Panc1 (cell line): ENCODE measurements around the gene PRKCZ. TPM values are rescaled to one million over a fixed set of nuclear protein-coding genes. Genes with fewer than 3 reads are reported as not detected.

ENCODE experiments used
- ATAC-seq: fragments of 200-7000 bp; cut with Tn5 transposase; 2 replicates; pipeline ENCODE4 v1.9.1; 2020; ENCODE audit warnings: mild to moderate bottlenecking, moderate library complexity
- BruUV-seq: library from RNA; stranded (reverse); fragments of 400-500 nt; replicated peaks from 2 replicates; lab custom pipeline; 2021; lab: Mats Ljungman, UMichigan
- CTCF ChIA-PET: fragments of 300-600 bp; sonication (Branson Sonifier 250); formaldehyde crosslinking; loops from one replicate; lab custom pipeline; 2022; ENCODE audit warnings: antibody characterized with exemption; lab: Charles Lee
- POLR2A ChIA-PET: fragments of 300-600 bp; sonication (Branson Sonifier 250); formaldehyde crosslinking; loops from one replicate; lab custom pipeline; 2022; ENCODE audit warnings: antibody characterized with exemption; lab: Charles Lee
- DNase-seq: peaks from one replicate; pipeline ENCODE4 v3.0.0-alpha.2; 2010; ENCODE audit warnings: low read depth, low spot score
- H3K27ac ChIP-seq: 2 replicates; pipeline ENCODE4 v1.5.1; 2011; ENCODE audit warnings: mild to moderate bottlenecking, low read length, inconsistent platforms
- H3K27me3 ChIP-seq: fragments of 200-500 bp; sonication (Bioruptor generic); 2 replicates; pipeline ENCODE4 v1.6.0; 2014; ENCODE audit warnings: low read length, inconsistent platforms; ENCODE audit not compliant: control insufficient read depth, insufficient read depth
- H3K36me3 ChIP-seq: fragments of 200-500 bp; sonication (Bioruptor generic); 2 replicates; pipeline ENCODE4 v1.5.1; 2014; ENCODE audit warnings: inconsistent platforms, mild to moderate bottlenecking, low read length, moderate library complexity; ENCODE audit not compliant: control insufficient read depth, insufficient read depth
- H3K4me1 ChIP-seq: 2 replicates; pipeline ENCODE4 v1.5.1; 2011; ENCODE audit warnings: inconsistent platforms, mild to moderate bottlenecking, low read length, moderate library complexity; ENCODE audit not compliant: control insufficient read depth, insufficient read depth
- H3K4me3 ChIP-seq, 2 experiments: 2 replicates each; pipeline ENCODE4 v1.5.1; 2011 to 2012; ENCODE audit warnings: low read depth in 2 of 2, low read length in 2 of 2, mild to moderate bottlenecking in 2 of 2, inconsistent platforms in 1 of 2, moderate library complexity in 1 of 2
- H3K9me3 ChIP-seq: fragments of 200-500 bp; sonication (Bioruptor generic); 2 replicates; pipeline ENCODE4 v1.5.1; 2014; ENCODE audit warnings: low read depth, mild to moderate bottlenecking, inconsistent platforms, low read length, moderate library complexity; ENCODE audit not compliant: control insufficient read depth, insufficient read depth
- CTCF ChIP-seq: fragments of 450-650 bp; IDR thresholded peaks from 2 replicates; pipeline ENCODE4 v1.5.1; 2017; ENCODE audit warnings: mild to moderate bottlenecking
- POLR2AphosphoS5 ChIP-seq: IDR thresholded peaks from 2 replicates; pipeline ENCODE4 v1.6.1; 2012; ENCODE audit warnings: mild to moderate bottlenecking, low read depth, low read length, moderate library complexity
- SIN3A ChIP-seq: IDR thresholded peaks from 2 replicates; pipeline ENCODE4 v1.6.1; 2012; ENCODE audit warnings: low read depth, mild to moderate bottlenecking, low read length, moderate library complexity, borderline replicate concordance; ENCODE audit not compliant: insufficient read depth
- TCF7L2 ChIP-seq: IDR thresholded peaks from 2 replicates; pipeline ENCODE4 v1.6.1; 2011; ENCODE audit warnings: mild to moderate bottlenecking, low read depth, low read length, inconsistent platforms
- in situ Hi-C: cut with HindIII; loops from 2 replicates; pipeline ENCODE4 v1.10.0; 2016; ENCODE audit warnings: low sequenced_read_pairs, low pct_unique_long_range_greater_than_20kb
- intact Hi-C: fragments of 100-400 bp; cut with micrococcal nuclease; formaldehyde crosslinking; loops from one replicate; pipeline ENCODE4 v1.10.0; 2022; ENCODE audit not compliant: unreplicated experiment
- total RNA-seq: library from RNA; stranded (reverse); gene quantifications from one replicate; pipeline ENCODE4 v1.2.1, GENCODE V29; 2021; ENCODE audit not compliant: unreplicated experiment
- TF ChIP-seq, protein P1 (sequence below), 2 experiments: IDR thresholded peaks; 2 replicates each; pipeline ENCODE4 v1.6.1; 2011 to 2012; ENCODE audit warnings: low read depth in 2 of 2, control low read depth in 1 of 2, low read length in 1 of 2, mild to moderate bottlenecking in 1 of 2, moderate library complexity in 1 of 2; ENCODE audit not compliant: insufficient read depth in 1 of 2

Gene PRKCZ
- total RNA-seq, 1 experiment from 2014 or later, result 26.7 TPM

GRCh38 chr1:2133039-2133878, 83.0 kb downstream of the PRKCZ start:
- intact Hi-C loops (no loop called here), in situ Hi-C loops (no loop called here)
- Histone ChIP-seq H3K27me3 (no peaks in the 10 kb centered on the region), H3K9me3 (no peaks in the 10 kb centered on the region), H3K27ac (peak overlapping the region; percentile 71), H3K36me3 (no peaks in the 10 kb centered on the region), H3K4me3 (peak overlapping the region; percentile 48 to 72), H3K4me1 (peaks cover 11% of the 10 kb centered on the region)
- POLR2A ChIA-PET, result no interaction called here
- CTCF ChIA-PET, result interaction anchor here (0.7 kb wide), 1 partner anchor 403 kb away, joined by 3 read pairs; no protein-coding TSS in a partner anchor
- no TSS peak for BruUV-seq
- TF ChIP-seq CTCF, result no peak
- TF ChIP-seq SIN3A, result no peak
- TF ChIP-seq POLR2AphosphoS5, result no peak
- TF ChIP-seq, protein P1, sequence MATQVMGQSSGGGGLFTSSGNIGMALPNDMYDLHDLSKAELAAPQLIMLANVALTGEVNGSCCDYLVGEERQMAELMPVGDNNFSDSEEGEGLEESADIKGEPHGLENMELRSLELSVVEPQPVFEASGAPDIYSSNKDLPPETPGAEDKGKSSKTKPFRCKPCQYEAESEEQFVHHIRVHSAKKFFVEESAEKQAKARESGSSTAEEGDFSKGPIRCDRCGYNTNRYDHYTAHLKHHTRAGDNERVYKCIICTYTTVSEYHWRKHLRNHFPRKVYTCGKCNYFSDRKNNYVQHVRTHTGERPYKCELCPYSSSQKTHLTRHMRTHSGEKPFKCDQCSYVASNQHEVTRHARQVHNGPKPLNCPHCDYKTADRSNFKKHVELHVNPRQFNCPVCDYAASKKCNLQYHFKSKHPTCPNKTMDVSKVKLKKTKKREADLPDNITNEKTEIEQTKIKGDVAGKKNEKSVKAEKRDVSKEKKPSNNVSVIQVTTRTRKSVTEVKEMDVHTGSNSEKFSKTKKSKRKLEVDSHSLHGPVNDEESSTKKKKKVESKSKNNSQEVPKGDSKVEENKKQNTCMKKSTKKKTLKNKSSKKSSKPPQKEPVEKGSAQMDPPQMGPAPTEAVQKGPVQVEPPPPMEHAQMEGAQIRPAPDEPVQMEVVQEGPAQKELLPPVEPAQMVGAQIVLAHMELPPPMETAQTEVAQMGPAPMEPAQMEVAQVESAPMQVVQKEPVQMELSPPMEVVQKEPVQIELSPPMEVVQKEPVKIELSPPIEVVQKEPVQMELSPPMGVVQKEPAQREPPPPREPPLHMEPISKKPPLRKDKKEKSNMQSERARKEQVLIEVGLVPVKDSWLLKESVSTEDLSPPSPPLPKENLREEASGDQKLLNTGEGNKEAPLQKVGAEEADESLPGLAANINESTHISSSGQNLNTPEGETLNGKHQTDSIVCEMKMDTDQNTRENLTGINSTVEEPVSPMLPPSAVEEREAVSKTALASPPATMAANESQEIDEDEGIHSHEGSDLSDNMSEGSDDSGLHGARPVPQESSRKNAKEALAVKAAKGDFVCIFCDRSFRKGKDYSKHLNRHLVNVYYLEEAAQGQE (IDR thresholded peaks at IDR 0.05; ENCODE audit: insufficient read depth in 1 of 2, low read depth in 2 of 2, low read length in 1 of 2), result no peak
- no peak for TF ChIP-seq TCF7L2
- DNase-seq (peak; percentile 89), ATAC-seq (peak; percentile 93)

DNA sequence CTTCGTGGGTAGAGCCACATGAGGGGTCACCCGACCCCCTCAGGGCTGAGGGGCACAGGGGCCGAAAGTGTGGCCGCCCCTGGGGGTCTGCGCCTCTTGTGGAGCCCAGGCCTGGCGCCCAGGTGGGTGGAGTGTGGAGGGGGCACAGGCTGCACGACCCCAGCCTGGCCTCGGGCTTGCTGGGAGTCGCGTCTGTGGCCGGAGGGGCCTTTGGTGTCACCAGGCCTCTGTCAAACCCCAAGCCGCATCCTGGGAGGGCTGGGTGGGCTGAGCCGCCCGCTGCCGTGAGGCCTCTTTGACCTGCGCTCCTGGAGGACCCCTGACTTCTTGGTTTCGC, 83.6 kb downstream of the PRKCZ start:
- TF ChIP-seq SIN3A (no peak), POLR2AphosphoS5 (no peak), CTCF (no peak), TCF7L2 (no peak)
- TF ChIP-seq, protein P1 (IDR thresholded peaks at IDR 0.05; ENCODE audit: insufficient read depth in 1 of 2, low read depth in 2 of 2, low read length in 1 of 2), result no peak
- in situ Hi-C loops (no loop called here), intact Hi-C loops (no loop called here)
- Histone ChIP-seq H3K4me3 (peak overlapping the region; percentile 48 to 63), H3K4me1 (peaks cover 11% of the 10 kb centered on the region), H3K9me3 (no peaks in the 10 kb centered on the region), H3K27me3 (no peaks in the 10 kb centered on the region), H3K27ac (peak overlapping the region; percentile 71), H3K36me3 (no peaks in the 10 kb centered on the region)
- ATAC-seq (no peak), DNase-seq (no peak)
- no TSS peak for BruUV-seq
- ChIA-PET POLR2A (no interaction called here), CTCF (interaction anchor here (0.7 kb wide), 1 partner anchor 403 kb away, joined by 3 read pairs; no protein-coding TSS in a partner anchor)
